HG03097 (cell line): ENCODE results near the gene QRICH1.

Experiments used
- ATAC-seq: cut with Tn5 transposase; IDR thresholded peaks from one replicate; pipeline ENCODE4 v1.9.1; 2021; ENCODE audit not compliant: unreplicated experiment, low FRiP score

QRICH1 gene, protein sequence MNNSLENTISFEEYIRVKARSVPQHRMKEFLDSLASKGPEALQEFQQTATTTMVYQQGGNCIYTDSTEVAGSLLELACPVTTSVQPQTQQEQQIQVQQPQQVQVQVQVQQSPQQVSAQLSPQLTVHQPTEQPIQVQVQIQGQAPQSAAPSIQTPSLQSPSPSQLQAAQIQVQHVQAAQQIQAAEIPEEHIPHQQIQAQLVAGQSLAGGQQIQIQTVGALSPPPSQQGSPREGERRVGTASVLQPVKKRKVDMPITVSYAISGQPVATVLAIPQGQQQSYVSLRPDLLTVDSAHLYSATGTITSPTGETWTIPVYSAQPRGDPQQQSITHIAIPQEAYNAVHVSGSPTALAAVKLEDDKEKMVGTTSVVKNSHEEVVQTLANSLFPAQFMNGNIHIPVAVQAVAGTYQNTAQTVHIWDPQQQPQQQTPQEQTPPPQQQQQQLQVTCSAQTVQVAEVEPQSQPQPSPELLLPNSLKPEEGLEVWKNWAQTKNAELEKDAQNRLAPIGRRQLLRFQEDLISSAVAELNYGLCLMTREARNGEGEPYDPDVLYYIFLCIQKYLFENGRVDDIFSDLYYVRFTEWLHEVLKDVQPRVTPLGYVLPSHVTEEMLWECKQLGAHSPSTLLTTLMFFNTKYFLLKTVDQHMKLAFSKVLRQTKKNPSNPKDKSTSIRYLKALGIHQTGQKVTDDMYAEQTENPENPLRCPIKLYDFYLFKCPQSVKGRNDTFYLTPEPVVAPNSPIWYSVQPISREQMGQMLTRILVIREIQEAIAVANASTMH

DNA sequence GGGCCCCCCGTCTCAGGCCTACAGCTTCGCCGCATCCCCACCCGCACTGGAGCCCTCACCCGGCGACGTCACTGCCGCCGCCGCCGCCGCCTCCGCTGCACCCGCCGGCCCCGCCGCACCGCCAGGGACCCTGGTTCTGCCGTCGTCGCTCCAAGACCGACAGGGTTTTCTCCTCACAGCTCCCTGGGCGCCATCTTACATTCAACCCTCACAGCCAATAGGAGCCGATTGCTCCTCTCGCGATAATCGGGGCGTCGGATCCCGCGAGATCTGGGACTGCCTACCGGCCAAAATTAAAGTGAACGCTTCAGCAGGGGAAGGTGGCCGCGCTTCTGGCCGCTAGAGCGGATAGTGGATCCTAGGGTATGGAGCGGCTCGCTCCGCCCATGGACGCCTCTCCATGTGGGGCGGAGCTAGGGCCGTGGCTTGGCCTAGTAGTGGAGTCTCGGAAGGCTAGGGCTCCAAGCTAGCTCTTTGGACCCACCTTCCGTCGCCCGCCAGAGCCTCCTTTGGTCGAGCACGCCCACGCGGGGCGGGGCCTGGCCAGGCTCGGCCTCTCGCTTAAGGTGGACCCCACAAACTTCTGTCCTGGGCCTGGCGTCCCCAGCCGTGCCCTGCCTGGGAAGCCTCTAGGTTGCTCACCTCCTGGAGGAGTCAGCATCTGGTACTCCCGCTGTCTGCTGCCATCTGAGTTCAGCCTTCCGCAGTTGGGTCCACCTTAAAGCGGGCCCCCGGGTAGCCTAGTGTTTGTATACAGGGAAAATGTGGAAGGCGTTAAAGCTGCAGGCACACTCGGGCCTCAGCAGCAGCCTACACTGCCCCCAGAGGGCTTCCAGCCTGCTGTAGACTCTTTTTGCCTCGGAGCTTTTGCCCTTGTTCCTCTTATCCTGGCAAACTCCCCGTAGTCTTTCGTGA lies at the start of gene QRICH1:
Gene QRICH1 (minus strand): TSS at position 219 of the 915 bp plus-strand sequence. CDS start 17,054 bp downstream, outside the sequence.
- ATAC-seq, result peak; percentile 76

DNA sequence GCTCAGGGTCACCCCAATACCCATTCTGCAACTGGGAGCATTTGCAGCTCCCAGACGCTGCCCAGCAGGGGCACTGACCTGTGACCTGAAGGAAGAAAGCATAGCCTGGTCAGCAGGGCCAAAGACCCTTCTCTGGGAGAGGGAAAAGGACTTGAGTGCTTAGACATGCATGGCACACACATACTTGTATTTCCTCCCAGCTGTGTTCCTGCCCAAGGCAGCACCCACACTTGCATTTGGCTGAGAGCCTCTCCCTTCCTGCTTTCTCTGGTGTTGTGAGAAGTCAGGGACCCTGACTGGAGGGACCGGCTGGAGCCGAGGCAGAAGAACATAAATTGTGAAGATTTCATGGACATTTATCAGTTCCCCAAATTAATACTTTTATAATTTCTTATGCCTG lies 46.2 kb upstream of the QRICH1 start:
- no peak for ATAC-seq

DNA sequence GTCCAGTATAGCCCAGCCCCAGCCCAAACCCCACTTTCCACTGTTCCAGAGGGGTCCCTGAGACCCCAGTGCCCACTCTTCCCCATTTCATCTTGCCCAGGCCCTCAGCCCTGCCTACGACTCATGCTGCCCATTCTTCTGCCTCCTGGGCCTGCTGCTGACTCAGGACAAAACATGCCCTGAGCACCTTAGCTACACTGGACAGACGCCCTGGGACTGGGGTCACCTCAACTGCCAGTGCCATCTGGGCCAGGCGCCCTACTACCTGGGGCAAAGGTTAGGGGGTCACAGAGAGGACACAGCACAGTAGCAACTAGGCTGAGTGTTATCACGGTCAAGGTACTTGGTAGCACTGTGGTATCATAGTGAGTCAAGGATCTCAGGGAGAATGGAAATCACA lies 41.6 kb upstream of the QRICH1 start:
- ATAC-seq, result no peak

DNA sequence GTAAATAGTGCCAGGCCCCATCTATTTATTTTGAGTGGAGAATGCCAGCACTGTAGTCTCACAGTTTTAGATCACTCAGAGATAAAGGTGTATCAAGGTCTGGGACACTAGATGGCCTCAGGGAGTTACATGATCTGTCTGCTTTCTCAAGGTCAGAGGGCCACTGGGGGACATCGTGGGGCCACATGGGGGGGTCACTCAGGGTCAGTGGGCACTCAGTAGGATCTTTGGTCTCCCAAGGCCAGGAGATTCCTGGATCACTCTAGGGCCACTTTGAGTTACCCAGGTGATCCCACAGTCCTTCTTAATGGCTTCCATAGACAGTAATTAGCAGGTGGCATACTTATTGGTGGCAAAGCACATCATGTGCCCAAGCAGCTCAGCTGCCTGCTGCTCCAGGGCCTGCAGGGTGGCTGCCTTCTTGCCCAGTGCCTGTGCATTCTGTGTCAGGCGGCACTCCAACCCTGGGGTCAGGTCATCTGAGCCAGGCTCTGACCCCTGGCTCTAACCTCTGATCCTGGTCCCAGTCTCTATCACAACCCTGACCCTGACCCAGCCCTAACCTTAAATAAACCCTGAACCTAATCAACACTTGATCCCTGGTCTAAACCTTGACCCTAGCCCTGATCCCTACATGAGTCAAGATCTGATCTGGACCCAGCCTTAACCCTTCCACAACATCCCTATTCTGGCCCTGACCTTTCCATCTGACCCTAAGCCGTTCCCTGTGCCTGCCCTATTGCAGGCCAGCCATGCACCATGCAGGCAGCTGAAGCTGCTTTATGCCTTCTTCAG lies 40.8 kb upstream of the QRICH1 start:
- ATAC-seq, result no peak

- ATAC-seq, result no peak
Measured at GRCh38 chr3:49133226-49133951, 39.5 kb upstream of the QRICH1 start.

DNA sequence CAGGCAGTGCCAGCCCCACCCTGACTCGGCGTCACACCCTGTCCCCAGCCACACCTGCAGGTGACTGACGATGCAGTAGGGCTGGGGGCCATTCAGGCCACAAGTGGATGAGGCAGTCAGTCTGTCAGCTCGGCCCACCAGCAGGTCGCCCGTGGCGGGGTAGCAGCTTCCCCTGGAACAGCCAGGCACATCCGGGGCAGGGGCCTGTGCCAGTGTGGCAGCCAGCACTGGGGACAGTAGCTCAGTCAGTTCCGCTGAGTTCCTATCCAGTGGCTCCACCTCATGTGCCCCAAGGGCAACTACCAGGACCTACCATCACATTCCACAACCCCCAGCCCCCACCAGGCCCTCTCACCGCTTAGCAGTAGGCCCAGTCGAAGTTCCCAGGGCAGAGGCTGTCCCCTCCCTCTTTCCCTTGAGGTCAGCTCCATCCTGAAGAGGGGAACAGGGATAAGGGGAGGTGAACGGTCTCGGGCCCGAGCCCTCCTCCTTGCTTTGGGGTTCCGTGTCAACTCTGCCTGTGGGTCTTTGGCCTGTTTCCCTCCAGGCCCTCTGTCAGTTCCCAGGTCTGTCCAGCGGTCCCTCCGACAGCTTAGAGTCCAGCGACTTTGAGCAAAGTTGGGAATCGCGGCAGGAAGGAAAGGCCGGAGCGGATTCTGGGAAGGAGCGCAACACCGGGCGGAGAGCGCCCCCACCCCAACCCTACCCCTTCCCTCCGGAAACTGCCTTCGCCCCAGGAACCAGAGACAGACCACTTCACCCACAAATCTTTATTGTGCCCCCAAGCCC lies 38.8 kb upstream of the QRICH1 start, which contains the start of gene LAMB2:
Gene LAMB2 (minus strand): TSS at position 614 of the 789 bp plus-strand sequence. CDS start 183 bp downstream, at position 431.
- ATAC-seq, result no peak

DNA sequence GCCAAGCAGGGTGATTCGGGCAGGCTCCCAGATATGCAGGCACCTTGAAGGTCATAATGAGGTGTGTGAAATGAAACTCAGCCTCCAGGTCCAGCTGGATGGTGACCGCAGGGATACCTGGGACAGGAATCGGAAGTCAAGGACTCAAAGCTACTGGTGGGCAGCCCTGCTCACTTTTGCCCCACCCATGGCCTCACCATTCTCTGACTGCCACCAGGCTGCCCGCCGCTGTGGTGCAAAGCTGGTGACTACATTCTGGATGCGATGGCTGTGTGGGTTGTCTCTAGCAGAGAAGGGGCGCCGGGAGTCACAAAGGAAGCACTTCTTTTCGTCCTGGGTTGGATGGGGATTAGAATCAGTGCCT lies 38.2 kb upstream of the QRICH1 start:
- ATAC-seq, result no peak

DNA sequence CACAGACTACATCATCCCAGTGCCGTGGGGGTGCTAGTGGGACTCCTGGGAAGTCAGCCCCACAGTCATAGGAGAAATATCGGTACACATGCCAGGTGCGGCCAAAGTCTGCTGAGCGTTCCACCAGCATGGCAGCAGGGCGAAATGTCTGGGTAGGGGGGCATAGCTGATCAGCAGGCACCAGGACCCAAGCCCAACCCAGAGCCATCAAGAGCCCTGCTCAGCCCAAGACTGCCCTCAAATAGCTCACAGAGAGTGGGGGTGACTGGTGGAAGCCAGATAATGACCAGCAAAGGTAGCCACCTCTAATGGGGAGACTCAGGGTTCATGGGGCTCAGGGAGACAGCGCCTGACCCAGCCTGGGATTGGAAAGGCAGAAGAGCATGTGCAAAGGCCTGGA lies 37.7 kb upstream of the QRICH1 start:
- no peak for ATAC-seq

- no peak for ATAC-seq
Measured at GRCh38 chr3:49131040-49131439, 37.2 kb upstream of the QRICH1 start.

DNA sequence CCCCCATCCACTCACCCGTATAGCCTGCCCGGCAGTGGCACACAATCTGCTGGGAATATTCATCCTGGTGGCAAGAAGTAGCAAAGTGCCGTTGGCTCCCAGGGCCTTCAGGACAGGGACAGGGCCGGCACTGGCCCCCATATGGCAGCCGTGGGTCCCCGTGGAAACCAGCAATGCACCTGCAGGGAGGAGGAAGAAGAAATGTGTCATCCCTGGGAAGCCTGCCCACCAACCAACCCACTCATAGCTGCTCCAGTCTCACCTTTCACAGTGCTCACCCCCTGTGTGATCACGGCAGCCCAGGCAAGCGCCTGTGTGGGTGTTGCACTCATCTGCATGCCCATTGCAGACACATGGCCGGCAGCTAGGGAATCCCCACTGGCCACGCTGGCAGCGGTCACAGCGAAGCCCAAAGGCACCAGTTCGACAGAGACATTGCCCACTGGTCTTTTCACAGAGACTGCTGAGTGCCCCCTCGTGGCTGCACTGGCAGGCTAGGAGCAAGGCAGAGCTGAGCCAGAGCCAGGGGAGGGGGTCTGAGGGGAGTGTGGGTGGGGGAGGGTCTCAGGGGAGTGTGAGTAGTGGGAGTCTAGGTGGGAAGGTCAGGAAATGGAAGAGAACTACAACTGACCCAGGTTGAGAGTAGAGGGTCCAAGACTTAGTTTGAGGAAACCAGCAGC lies 31.3 kb upstream of the QRICH1 start:
- ATAC-seq, result no peak

- no peak for ATAC-seq
Measured at GRCh38 chr3:49124203-49124602, 30.3 kb upstream of the QRICH1 start.

DNA sequence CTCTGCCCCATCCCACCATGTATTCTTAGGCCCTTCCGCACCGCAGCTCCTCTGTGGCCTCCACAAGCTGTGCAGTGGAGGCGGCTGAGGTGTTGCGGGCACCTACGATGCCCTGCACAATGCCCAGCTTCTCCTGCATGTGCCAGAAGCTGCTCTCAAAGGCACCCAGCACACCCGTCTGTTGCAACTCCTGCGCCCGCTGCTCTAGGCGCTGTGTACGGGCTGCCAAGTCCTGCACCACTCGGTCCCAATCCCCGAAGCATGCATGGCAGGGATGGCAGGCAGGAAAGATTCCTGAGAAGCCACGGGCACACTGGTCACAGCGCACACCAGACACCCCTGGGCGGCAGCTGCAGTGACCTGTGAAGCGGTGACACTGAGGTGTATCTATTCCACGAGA lies 29.8 kb upstream of the QRICH1 start:
- no peak for ATAC-seq

DNA sequence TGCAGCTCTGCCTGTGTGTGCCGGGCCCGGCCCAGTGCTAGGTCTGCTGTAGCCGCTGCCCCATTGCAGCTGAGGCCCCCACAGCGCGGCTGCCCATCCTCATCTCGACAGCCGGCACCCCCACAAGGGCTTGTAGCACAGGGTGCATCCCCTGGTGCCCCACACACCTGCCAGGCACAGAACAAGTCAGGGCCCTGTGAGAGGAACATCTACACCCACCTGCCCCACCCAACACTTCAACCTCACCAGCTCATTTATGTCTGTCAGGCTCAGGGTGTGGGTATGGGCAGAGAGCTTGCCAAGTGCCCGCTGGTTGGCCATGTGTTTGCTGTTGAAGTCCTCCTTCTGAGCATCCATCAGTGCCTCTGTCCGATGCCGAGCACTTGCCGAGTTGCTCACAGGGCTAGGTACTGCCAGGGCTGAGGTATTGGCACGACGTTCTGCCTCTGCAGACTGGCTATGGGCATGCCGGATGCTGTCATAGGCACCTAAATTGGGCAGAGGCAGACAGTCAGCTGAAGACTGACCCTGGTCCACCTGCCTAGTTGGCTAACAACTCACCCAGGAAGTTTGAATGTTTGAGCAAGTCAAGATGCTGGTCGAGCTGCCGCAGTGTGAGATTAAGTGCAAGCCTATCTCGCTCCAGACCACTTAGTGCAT lies 29.1 kb upstream of the QRICH1 start:
- no peak for ATAC-seq

GRCh38 chr3:49122451-49122850 lies 28.6 kb upstream of the QRICH1 start:
- ATAC-seq, result no peak

- ATAC-seq, result no peak
Measured at GRCh38 chr3:49122022-49122421, 28.2 kb upstream of the QRICH1 start.

DNA sequence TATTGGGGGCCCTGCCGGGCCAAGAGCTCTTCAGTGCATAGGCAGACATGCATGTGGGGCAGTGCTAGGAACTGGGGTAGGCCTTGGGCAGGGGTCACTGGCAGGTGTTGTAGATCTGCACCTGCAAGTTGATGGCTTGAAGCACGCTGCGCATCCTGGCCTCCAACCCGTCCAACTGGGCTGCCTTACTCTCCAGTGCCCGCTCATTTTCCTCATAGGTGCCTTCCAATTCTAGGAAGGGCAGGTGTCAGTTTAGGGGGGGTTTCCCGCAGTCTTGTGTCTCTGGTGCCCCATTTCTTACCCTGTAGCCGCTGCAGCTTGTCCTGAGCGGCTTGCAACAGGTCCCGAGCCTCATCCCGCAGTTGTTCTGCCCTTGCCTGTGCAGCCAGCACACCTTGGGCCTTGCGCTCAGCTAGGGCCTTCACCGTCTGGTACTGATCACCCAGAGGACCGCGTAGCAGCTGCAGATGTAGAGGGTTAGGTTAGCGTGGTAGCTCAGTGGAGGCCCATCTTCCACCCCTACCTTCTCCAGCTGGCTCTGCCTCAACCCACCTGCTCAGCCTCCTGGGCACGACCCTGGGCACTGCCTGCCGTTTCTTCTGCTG lies 27.4 kb upstream of the QRICH1 start:
- no peak for ATAC-seq
